Panc1 (cell line): ENCODE results near the gene TSPAN4.

Source experiments
- SIN3A ChIP-seq: IDR thresholded peaks from 2 replicates; pipeline ENCODE4 v1.6.1; 2012; ENCODE audit warnings: low read depth, mild to moderate bottlenecking, low read length, moderate library complexity, borderline replicate concordance; ENCODE audit not compliant: insufficient read depth
- TF ChIP-seq, protein P1 (sequence below): fragments of 450-650 bp; IDR thresholded peaks from 2 replicates; pipeline ENCODE4 v1.5.1; 2017; ENCODE audit warnings: mild to moderate bottlenecking

- TF ChIP-seq, protein P1, sequence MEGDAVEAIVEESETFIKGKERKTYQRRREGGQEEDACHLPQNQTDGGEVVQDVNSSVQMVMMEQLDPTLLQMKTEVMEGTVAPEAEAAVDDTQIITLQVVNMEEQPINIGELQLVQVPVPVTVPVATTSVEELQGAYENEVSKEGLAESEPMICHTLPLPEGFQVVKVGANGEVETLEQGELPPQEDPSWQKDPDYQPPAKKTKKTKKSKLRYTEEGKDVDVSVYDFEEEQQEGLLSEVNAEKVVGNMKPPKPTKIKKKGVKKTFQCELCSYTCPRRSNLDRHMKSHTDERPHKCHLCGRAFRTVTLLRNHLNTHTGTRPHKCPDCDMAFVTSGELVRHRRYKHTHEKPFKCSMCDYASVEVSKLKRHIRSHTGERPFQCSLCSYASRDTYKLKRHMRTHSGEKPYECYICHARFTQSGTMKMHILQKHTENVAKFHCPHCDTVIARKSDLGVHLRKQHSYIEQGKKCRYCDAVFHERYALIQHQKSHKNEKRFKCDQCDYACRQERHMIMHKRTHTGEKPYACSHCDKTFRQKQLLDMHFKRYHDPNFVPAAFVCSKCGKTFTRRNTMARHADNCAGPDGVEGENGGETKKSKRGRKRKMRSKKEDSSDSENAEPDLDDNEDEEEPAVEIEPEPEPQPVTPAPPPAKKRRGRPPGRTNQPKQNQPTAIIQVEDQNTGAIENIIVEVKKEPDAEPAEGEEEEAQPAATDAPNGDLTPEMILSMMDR = no peak
- no peak for TF ChIP-seq SIN3A
Observed at GRCh38 chr11:853682-854448, 11.2 kb downstream of the TSPAN4 start.
